Naive B cell (primary cell): ENCODE measurements around the gene PDYN. TPM values are rescaled to one million over a fixed set of nuclear protein-coding genes. Genes with fewer than 3 reads are reported as not detected.
A peak's percentile ranks its signal among the peaks of the same experiment; 100 is the strongest.

Source experiments
- ATAC-seq, 2 donors: fragments of 150-1000 bp; cut with Tn5 transposase; 2 replicates each; pipeline ENCODE4 v1.10.0; 2021; ENCODE audit warnings: low read depth in 2 of 2, mild to moderate bottlenecking in 2 of 2, moderate library complexity in 2 of 2
- DNase-seq: peaks from one replicate; pipeline ENCODE4 v3.0.0; 2022
- H3K27ac Mint-ChIP-seq, 6 donors: one replicate each; pipeline ENCODE4 v1.8.0; 2020 to 2022; ENCODE audit warnings: mild to moderate bottlenecking in 6 of 6, mixed read lengths in 6 of 6, moderate library complexity in 5 of 6, inconsistent platforms in 2 of 6
- H3K27me3 Mint-ChIP-seq, 3 donors: one replicate each; pipeline ENCODE4 v1.8.0; 2021 to 2022; ENCODE audit warnings: mixed read lengths in 3 of 3, mild to moderate bottlenecking in 1 of 3
- H3K36me3 Mint-ChIP-seq, 2 donors: one replicate each; pipeline ENCODE4 v1.8.0; 2020 to 2022; ENCODE audit warnings: mixed read lengths in 2 of 2, inconsistent platforms in 1 of 2, mild to moderate bottlenecking in 1 of 2
- H3K4me1 Mint-ChIP-seq, 3 donors: one replicate each; pipeline ENCODE4 v1.8.0; 2020 to 2022; ENCODE audit warnings: mixed read lengths in 3 of 3, inconsistent platforms in 1 of 3, mild to moderate bottlenecking in 1 of 3, moderate library complexity in 1 of 3
- H3K4me3 Mint-ChIP-seq, 8 donors: one replicate each; pipeline ENCODE4 v1.8.0; 2020 to 2022; ENCODE audit warnings: mild to moderate bottlenecking in 8 of 8, mixed read lengths in 8 of 8, moderate library complexity in 8 of 8, inconsistent platforms in 2 of 8
- H3K9me3 Mint-ChIP-seq, 7 donors: one replicate each; pipeline ENCODE4 v1.8.0; 2020 to 2022; ENCODE audit warnings: mixed read lengths in 7 of 7, mild to moderate bottlenecking in 5 of 7, inconsistent platforms in 2 of 7, moderate library complexity in 1 of 7
- polyA plus RNA-seq, 6 donors: library from polyadenylated mRNA; unstranded; fragments of 300-500 nt; fragmentation: Illumina TruSeq; gene quantifications; one replicate each; pipeline ENCODE4 v1.2.3, GENCODE V29; 2021; ENCODE audit warnings: low read depth in 6 of 6

PDYN gene
- polyA plus RNA-seq, 6 donors from 2014 or later = not detected

GRCh38 chr20:1982686-1983085 lies 11.2 kb downstream of the PDYN start:
- H3K4me3 Mint-ChIP-seq = no peak overlapping the region
- no peak for ATAC-seq
- no peaks in the 10 kb centered on the region for H3K36me3 Mint-ChIP-seq
- no peak for DNase-seq
- H3K27ac Mint-ChIP-seq = no peak overlapping the region
- H3K4me1 Mint-ChIP-seq = no peaks in the 10 kb centered on the region
- peaks cover 50 to 79% (median 73%) of the 10 kb centered on the region in 3 donors for H3K27me3 Mint-ChIP-seq
- H3K9me3 Mint-ChIP-seq = peaks cover 0 to 2% (median 0%) of the 10 kb centered on the region in 7 donors

- H3K36me3 Mint-ChIP-seq = no peaks in the 10 kb centered on the region
- no peaks in the 10 kb centered on the region for H3K4me1 Mint-ChIP-seq
- H3K27me3 Mint-ChIP-seq = peaks cover 53 to 67% (median 61%) of the 10 kb centered on the region in 3 donors
- H3K9me3 Mint-ChIP-seq = peaks cover 0 to 4% (median 0%) of the 10 kb centered on the region in 7 donors
- H3K4me3 Mint-ChIP-seq = no peak overlapping the region
- ATAC-seq = no peak
- DNase-seq = no peak
- no peak overlapping the region for H3K27ac Mint-ChIP-seq
Measured at GRCh38 chr20:1979106-1979778, 14.6 kb downstream of the PDYN start.

GRCh38 chr20:1975291-1975690 lies 18.6 kb downstream of the PDYN start:
- H3K27ac Mint-ChIP-seq = no peak overlapping the region
- peaks cover 51 to 68% (median 65%) of the 10 kb centered on the region in 3 donors for H3K27me3 Mint-ChIP-seq
- no peak overlapping the region for H3K4me3 Mint-ChIP-seq
- DNase-seq = no peak
- no peaks in the 10 kb centered on the region for H3K36me3 Mint-ChIP-seq
- H3K4me1 Mint-ChIP-seq = peaks cover 0 to 3% (median 0%) of the 10 kb centered on the region in 3 donors
- no peak for ATAC-seq
- peaks cover 0 to 4% (median 0%) of the 10 kb centered on the region in 7 donors for H3K9me3 Mint-ChIP-seq

GRCh38 chr20:1973601-1974440 lies 20.0 kb downstream of the PDYN start:
- no peak for ATAC-seq
- no peak for DNase-seq
- H3K9me3 Mint-ChIP-seq = peaks cover 0 to 4% (median 0%) of the 10 kb centered on the region in 7 donors
- peaks cover 0 to 3% (median 0%) of the 10 kb centered on the region in 3 donors for H3K4me1 Mint-ChIP-seq
- H3K27ac Mint-ChIP-seq = no peak overlapping the region
- H3K36me3 Mint-ChIP-seq = no peaks in the 10 kb centered on the region
- peaks cover 41 to 69% (median 58%) of the 10 kb centered on the region in 3 donors for H3K27me3 Mint-ChIP-seq
- H3K4me3 Mint-ChIP-seq = no peak overlapping the region

GRCh38 chr20:1971893-1972586 lies 21.8 kb downstream of the PDYN start:
- Mint-ChIP-seq H3K27ac (no peak overlapping the region), H3K36me3 (no peaks in the 10 kb centered on the region), H3K27me3 (peaks cover 28 to 59% (median 45%) of the 10 kb centered on the region in 3 donors), H3K4me1 (peaks cover 0 to 3% (median 0%) of the 10 kb centered on the region in 3 donors), H3K4me3 (no peak overlapping the region), H3K9me3 (peaks cover 0 to 2% (median 0%) of the 10 kb centered on the region in 7 donors)
- DNase-seq (no peak), ATAC-seq (no peak)

GRCh38 chr20:1968964-1969363 lies 24.9 kb downstream of the PDYN start:
- H3K27me3 Mint-ChIP-seq = peaks cover 19 to 45% (median 24%) of the 10 kb centered on the region in 3 donors
- no peak for ATAC-seq
- no peak overlapping the region for H3K4me3 Mint-ChIP-seq
- DNase-seq = no peak
- peaks cover 11 to 25% (median 20%) of the 10 kb centered on the region in 3 donors for H3K4me1 Mint-ChIP-seq
- no peak overlapping the region for H3K27ac Mint-ChIP-seq
- H3K36me3 Mint-ChIP-seq = no peaks in the 10 kb centered on the region
- no peaks in the 10 kb centered on the region for H3K9me3 Mint-ChIP-seq

- ATAC-seq (peak; percentile 92 to 96), DNase-seq (peak; percentile 72)
- H3K9me3 Mint-ChIP-seq = peaks cover 0 to 2% (median 0%) of the 10 kb centered on the region in 7 donors
- no peaks in the 10 kb centered on the region for H3K36me3 Mint-ChIP-seq
- H3K4me3 Mint-ChIP-seq = peak overlapping the region; percentile 50 to 93 (median 80)
- peaks cover 11 to 26% (median 26%) of the 10 kb centered on the region in 3 donors for H3K4me1 Mint-ChIP-seq
- peak overlapping the region; percentile 12 to 86 (median 82) for H3K27ac Mint-ChIP-seq
- peaks cover 6 to 41% (median 10%) of the 10 kb centered on the region in 3 donors for H3K27me3 Mint-ChIP-seq
Measured at GRCh38 chr20:1965520-1966351, 28.1 kb downstream of the PDYN start.

- ATAC-seq (peak; percentile 44 to 55), DNase-seq (no peak)
- Mint-ChIP-seq H3K36me3 (peaks cover 0 to 6% of the 10 kb centered on the region in 2 donors), H3K27ac (peak overlapping the region in 5 of 6 donors; percentile 65 to 86 (median 85)), H3K4me3 (peak overlapping the region; percentile 50 to 93 (median 80)), H3K4me1 (peaks cover 11 to 26% (median 26%) of the 10 kb centered on the region in 3 donors), H3K9me3 (peaks cover 0 to 5% (median 2%) of the 10 kb centered on the region in 7 donors), H3K27me3 (peaks cover 0 to 32% (median 10%) of the 10 kb centered on the region in 3 donors)
Measured at GRCh38 chr20:1964659-1965405, 29.0 kb downstream of the PDYN start.

GRCh38 chr20:1964061-1964460 lies 29.8 kb downstream of the PDYN start:
- Mint-ChIP-seq H3K9me3 (peaks cover 0 to 8% (median 2%) of the 10 kb centered on the region in 7 donors), H3K27ac (no peak overlapping the region), H3K4me3 (no peak overlapping the region), H3K36me3 (peaks cover 6 to 8% of the 10 kb centered on the region in 2 donors), H3K27me3 (peaks cover 0 to 24% (median 10%) of the 10 kb centered on the region in 3 donors), H3K4me1 (peaks cover 11 to 26% (median 26%) of the 10 kb centered on the region in 3 donors)
- DNase-seq (no peak), ATAC-seq (no peak)

GRCh38 chr20:1961374-1961773 lies 32.5 kb downstream of the PDYN start:
- DNase-seq (no peak), ATAC-seq (no peak)
- peaks cover 11 to 27% (median 24%) of the 10 kb centered on the region in 3 donors for H3K4me1 Mint-ChIP-seq
- peaks cover 0 to 16% (median 5%) of the 10 kb centered on the region in 3 donors for H3K27me3 Mint-ChIP-seq
- peaks cover 6 to 8% of the 10 kb centered on the region in 2 donors for H3K36me3 Mint-ChIP-seq
- peak overlapping the region in 3 of 6 donors; percentile 1 to 66 (median 19) for H3K27ac Mint-ChIP-seq
- H3K4me3 Mint-ChIP-seq = no peak overlapping the region
- peaks cover 0 to 8% (median 2%) of the 10 kb centered on the region in 7 donors for H3K9me3 Mint-ChIP-seq

GRCh38 chr20:1959156-1959555 lies 34.7 kb downstream of the PDYN start:
- DNase-seq (no peak), ATAC-seq (no peak)
- Mint-ChIP-seq H3K36me3 (peaks cover 6 to 8% of the 10 kb centered on the region in 2 donors), H3K4me1 (peaks cover 9 to 25% (median 17%) of the 10 kb centered on the region in 3 donors), H3K27me3 (peaks cover 0 to 16% (median 5%) of the 10 kb centered on the region in 3 donors), H3K9me3 (peaks cover 0 to 8% (median 2%) of the 10 kb centered on the region in 7 donors), H3K27ac (peak overlapping the region in 1 of 6 donors; percentile 18), H3K4me3 (no peak overlapping the region)

- Mint-ChIP-seq H3K27ac (peak overlapping the region in 1 of 6 donors; percentile 59), H3K4me3 (no peak overlapping the region), H3K4me1 (peaks cover 15 to 32% (median 24%) of the 10 kb centered on the region in 3 donors), H3K9me3 (peaks cover 0 to 8% (median 2%) of the 10 kb centered on the region in 7 donors), H3K36me3 (peaks cover 6 to 8% of the 10 kb centered on the region in 2 donors), H3K27me3 (peaks cover 0 to 16% (median 5%) of the 10 kb centered on the region in 3 donors)
- DNase-seq (no peak), ATAC-seq (no peak)
Measured at GRCh38 chr20:1958426-1958825, 35.4 kb downstream of the PDYN start.
